ENCODE measurements around the gene NFIX. TPM values are rescaled to one million over a fixed set of nuclear protein-coding genes. Genes with fewer than 3 reads are reported as not detected.

NFIX gene
- total and polyA plus RNA-seq, 2 of the 13 experiments (the other 11 are each of a cell fraction or from before 2014, with no cell fraction given): 3.4 to 5.4 TPM

GRCh38 chr19:13104360-13104847, 109.1 kb downstream of the NFIX start:
- H4K20me1 ChIP-seq (ENCODE audit: insufficient read depth, low read length): no peaks in the 10 kb centered on the region; the same call in 1 of the 2 replicates
- no peak overlapping the region for H3K4me2 ChIP-seq (ENCODE audit: low read depth, low read length)
- H3K27me3 ChIP-seq (ENCODE audit: control insufficient read depth in 1 of 2, insufficient read depth in 2 of 2, low read length in 2 of 2): no peaks in the 10 kb centered on the region
- H3K4me1 ChIP-seq (ENCODE audit: insufficient read depth, low read length): peaks cover 20% of the 10 kb centered on the region
- H3K4me3 ChIP-seq (replicated peaks in 1 of 3; ENCODE audit: insufficient read depth in 1 of 3, low read depth in 2 of 3, low read length in 3 of 3): no peak overlapping the region
- no peak overlapping the region for H2AFZ ChIP-seq (ENCODE audit: low read length)
- ChIA-PET POLR2A (interaction anchor here (1.2 kb wide), 1 partner anchor 14 kb away, joined by 5 read pairs; the partner anchor contains the start of gene NACC1), CTCF (ENCODE audit: low intra/inter-chr PET ratio, low total read pairs) (no interaction called here)
- no peak overlapping the region for H3K27ac ChIP-seq (ENCODE audit: extremely low read length, insufficient read depth, low read length)
- intact Hi-C loops (cut with micrococcal nuclease; ENCODE audit: unreplicated experiment) (no loop called here), in situ Hi-C loops (cut with HindIII; ENCODE audit: extremely low pct_ligation_motif_present, low pct_unique_long_range_greater_than_20kb) (no loop called here)
- H3K9ac ChIP-seq (ENCODE audit: insufficient read depth, low read depth, low read length): no peak overlapping the region
- H3K9me3 ChIP-seq (ENCODE audit: low read length): no peaks in the 10 kb centered on the region
- BruUV-seq (replicated peaks): no TSS peak
- WGBS (ENCODE audit: low lambda C conversion rate): 92% methylated on average over 29 of the region's 33 CpGs
- H3K36me3 ChIP-seq (replicated peaks in 1 of 2; ENCODE audit: control insufficient read depth in 1 of 2, insufficient read depth in 2 of 2, low read length in 2 of 2): peaks cover 3 to 12% of the 10 kb centered on the region in 2 experiments; a peak in 4 of 5 replicates
- ATAC-seq: no peak
- no peak for DNase-seq (ENCODE audit: low spot score)
- FAIRE-seq: no peak
- no peaks in the 10 kb centered on the region for H3K79me2 ChIP-seq (ENCODE audit: insufficient read depth, low read length)
- TF ChIP-seq RAD21 (CRISPR knock-in tag; IDR thresholded peaks at IDR 0.05) (peak; percentile 36; the same call in 1 of the 2 replicates), GRHL1 (CRISPR knock-in tag; conservative IDR thresholded peaks at IDR 0.05) (no peak), DZIP1 (CRISPR knock-in tag; IDR thresholded peaks at IDR 0.05) (no peak), ZBTB38 (CRISPR knock-in tag; IDR thresholded peaks at IDR 0.05) (peak; percentile 63; the same call in 1 of the 2 replicates), ZNF564 (CRISPR knock-in tag; IDR thresholded peaks at IDR 0.05) (no peak), MTA3 (CRISPR knock-in tag; IDR thresholded peaks at IDR 0.05) (no peak), RXRB (CRISPR knock-in tag; IDR thresholded peaks at IDR 0.05; ENCODE audit: borderline replicate concordance) (no peak), ZNF280B (CRISPR knock-in tag; IDR thresholded peaks at IDR 0.05; ENCODE audit: borderline replicate concordance) (no peak), RBM22 (optimal IDR thresholded peaks at IDR 0.05; ENCODE audit: low read length) (no peak), ZNF574 (CRISPR knock-in tag; IDR thresholded peaks at IDR 0.05) (no peak), HMGXB4 (CRISPR knock-in tag; IDR thresholded peaks at IDR 0.05; ENCODE audit: borderline replicate concordance in 1 of 2, low read depth in 1 of 2) (no peak), HNRNPH1 (optimal IDR thresholded peaks at IDR 0.05; ENCODE audit: low read depth, low read length) (no peak)
